Smooth muscle cell (in vitro differentiated cells): ENCODE results near the gene ADGRV1. TPM values are rescaled to one million over a fixed set of nuclear protein-coding genes. Genes with fewer than 3 reads are reported as not detected.

Experiments
- DNase-seq: peaks from one replicate; lab custom pipeline; 2025; ENCODE audit not compliant: unreplicated experiment; lab: John Stamatoyannopoulos, UW
- H2AFZ ChIP-seq: fragments of 200-600 bp; sonication (generic); 2 replicates; pipeline ENCODE4 v1.6.0; 2016; ENCODE audit warnings: antibody characterized with exemption, low read depth, mild to moderate bottlenecking
- H3F3A ChIP-seq: fragments of 200-600 bp; sonication (generic); 2 replicates; pipeline ENCODE4 v1.6.0; 2017; ENCODE audit warnings: antibody characterized with exemption, low read depth
- H3K27ac ChIP-seq: fragments of 200-600 bp; sonication (generic); 2 replicates; pipeline ENCODE4 v1.5.1; 2016; ENCODE audit warnings: low read depth, mild to moderate bottlenecking
- H3K27me3 ChIP-seq: fragments of 200-600 bp; sonication (generic); 2 replicates; pipeline ENCODE4 v1.6.1; 2016; ENCODE audit warnings: low read depth, mild to moderate bottlenecking
- H3K36me3 ChIP-seq: fragments of 200-600 bp; sonication (generic); 2 replicates; pipeline ENCODE4 v1.5.1; 2016; ENCODE audit warnings: low read depth
- H3K4me1 ChIP-seq: fragments of 200-600 bp; sonication (generic); 2 replicates; pipeline ENCODE4 v1.5.1; 2016; ENCODE audit warnings: low read depth
- H3K4me2 ChIP-seq: fragments of 200-600 bp; sonication (generic); 2 replicates; pipeline ENCODE4 v1.6.0; 2016; ENCODE audit warnings: mild to moderate bottlenecking
- H3K4me3 ChIP-seq: fragments of 200-600 bp; sonication (generic); 2 replicates; pipeline ENCODE4 v1.5.1; 2016; ENCODE audit warnings: mild to moderate bottlenecking
- H3K79me2 ChIP-seq: fragments of 200-600 bp; sonication (generic); 2 replicates; pipeline ENCODE4 v1.6.0; 2016; ENCODE audit warnings: low read depth, mild to moderate bottlenecking
- H3K9ac ChIP-seq: fragments of 200-600 bp; sonication (generic); 2 replicates; pipeline ENCODE4 v1.6.0; 2016; ENCODE audit warnings: low read depth
- H3K9me3 ChIP-seq: fragments of 200-600 bp; sonication (generic); replicated peaks from 2 replicates; pipeline ENCODE4 v1.5.1; 2016; ENCODE audit warnings: low read depth
- H4K20me1 ChIP-seq: fragments of 200-600 bp; sonication (generic); 2 replicates; pipeline ENCODE4 v1.6.0; 2016; ENCODE audit warnings: low read depth
- CTCF ChIP-seq: fragments of 200-600 bp; sonication (generic); IDR thresholded peaks from 2 replicates; pipeline ENCODE4 v1.5.1; 2017; ENCODE audit warnings: borderline replicate concordance, mild to moderate bottlenecking, antibody characterized with exemption; ENCODE audit not compliant: insufficient read depth, poor library complexity, severe bottlenecking
- WGBS: methylation state at CpG from one replicate; pipeline ENCODE4 v1.1.7; 2016; ENCODE audit warnings: low lambda C conversion rate; 5-methylcytosine and 5-hydroxymethylcytosine counted together
- polyA plus RNA-seq: library from polyadenylated mRNA; unstranded; fragments of >200 nt; fragmentation: Nextera tagmentation; extraction: Ambion mirVana; gene quantifications from 2 replicates; pipeline ENCODE4 v1.2.1, GENCODE V29; 2016
- total RNA-seq: library from RNA; depleted of rRNA; stranded (reverse); fragments of >200 nt; gene quantifications from 2 replicates; pipeline ENCODE4 v1.2.3, GENCODE V29; 2014

Gene ADGRV1
- total and polyA plus RNA-seq, 2 experiments from 2014 or later: 16.8 to 17.7 TPM

- no peak overlapping the region for H3K27ac ChIP-seq
- peak overlapping the region; percentile 50 for H2AFZ ChIP-seq
- TF ChIP-seq CTCF: no peak
- H4K20me1 ChIP-seq: no peaks in the 10 kb centered on the region
- H3K36me3 ChIP-seq: no peaks in the 10 kb centered on the region
- no peak overlapping the region for H3K4me2 ChIP-seq
- H3K9ac ChIP-seq: no peak overlapping the region
- H3F3A ChIP-seq: peaks cover 15% of the 10 kb centered on the region
- WGBS: 84% methylated on average over 3 of the region's 3 CpGs
- no peak overlapping the region for H3K4me3 ChIP-seq
- H3K27me3 ChIP-seq: no peaks in the 10 kb centered on the region
- DNase-seq: no peak
- H3K4me1 ChIP-seq: peaks cover 31% of the 10 kb centered on the region
- no peaks in the 10 kb centered on the region for H3K79me2 ChIP-seq
- no peaks in the 10 kb centered on the region for H3K9me3 ChIP-seq
These were observed 323.1 kb downstream of the ADGRV1 start for GRCh38 chr5:90881626-90882150.

GRCh38 chr5:90882448-90882847, 323.9 kb downstream of the ADGRV1 start:
- H2AFZ ChIP-seq: peak overlapping the region; percentile 50
- no peaks in the 10 kb centered on the region for H3K36me3 ChIP-seq
- no peaks in the 10 kb centered on the region for H3K27me3 ChIP-seq
- H3K79me2 ChIP-seq: no peaks in the 10 kb centered on the region
- no peak overlapping the region for H3K9ac ChIP-seq
- no peak overlapping the region for H3K4me3 ChIP-seq
- no peak for DNase-seq
- peaks cover 23% of the 10 kb centered on the region for H3K4me1 ChIP-seq
- no peak overlapping the region for H3K27ac ChIP-seq
- no peaks in the 10 kb centered on the region for H3K9me3 ChIP-seq
- no peak overlapping the region for H3K4me2 ChIP-seq
- no peak for TF ChIP-seq CTCF
- no peaks in the 10 kb centered on the region for H4K20me1 ChIP-seq
- WGBS: 80% methylated on average over 2 of the region's 2 CpGs
- peaks cover 15% of the 10 kb centered on the region for H3F3A ChIP-seq

GRCh38 chr5:90885180-90885868, 326.7 kb downstream of the ADGRV1 start:
- Histone ChIP-seq H2AFZ (no peak overlapping the region), H3K36me3 (no peaks in the 10 kb centered on the region), H3F3A (no peaks in the 10 kb centered on the region), H4K20me1 (no peaks in the 10 kb centered on the region), H3K27ac (no peak overlapping the region), H3K79me2 (no peaks in the 10 kb centered on the region), H3K4me1 (peaks cover 24% of the 10 kb centered on the region), H3K9me3 (no peaks in the 10 kb centered on the region), H3K4me3 (no peak overlapping the region), H3K27me3 (no peaks in the 10 kb centered on the region), H3K4me2 (no peak overlapping the region), H3K9ac (no peak overlapping the region)
- no peak for TF ChIP-seq CTCF
- 65% methylated on average over 1 of the region's 1 CpG for WGBS
- no peak for DNase-seq

GRCh38 chr5:90886381-90886780, 327.8 kb downstream of the ADGRV1 start:
- Histone ChIP-seq H3F3A (no peaks in the 10 kb centered on the region), H3K4me1 (peaks cover 24% of the 10 kb centered on the region), H3K9me3 (no peaks in the 10 kb centered on the region), H3K36me3 (no peaks in the 10 kb centered on the region), H4K20me1 (no peaks in the 10 kb centered on the region), H2AFZ (no peak overlapping the region), H3K79me2 (no peaks in the 10 kb centered on the region), H3K27ac (no peak overlapping the region), H3K9ac (no peak overlapping the region), H3K4me2 (no peak overlapping the region), H3K27me3 (no peaks in the 10 kb centered on the region), H3K4me3 (no peak overlapping the region)
- WGBS: 65% methylated on average over 5 of the region's 5 CpGs
- TF ChIP-seq CTCF: no peak
- DNase-seq: no peak
